Amniotic epithelial cell (primary cell): ENCODE data around the gene INPP4B.
A peak's percentile ranks its signal among the peaks of the same experiment; 100 is the strongest.

Source experiments
- DNase-seq: peaks from one replicate; pipeline ENCODE4 v3.0.0-alpha.2; 2010; ENCODE audit warnings: low read depth

Gene INPP4B

GRCh38 chr4:142846108-142846728 is at the start of gene INPP4B:
TSS of gene INPP4B (minus strand) at chr4:142846301.
- peak; percentile 53 for DNase-seq

GRCh38 chr4:142893012-142893411 is 46.9 kb upstream of the INPP4B start:
- no peak for DNase-seq

- DNase-seq = no peak
These were observed 40.5 kb upstream of the INPP4B start for GRCh38 chr4:142886566-142886965.

- no peak for DNase-seq
These were observed 37.1 kb upstream of the INPP4B start for GRCh38 chr4:142883040-142883832.

GRCh38 chr4:142882159-142882558 is 36.1 kb upstream of the INPP4B start:
- no peak for DNase-seq

GRCh38 chr4:142881331-142881730 is 35.2 kb upstream of the INPP4B start:
- no peak for DNase-seq

- no peak for DNase-seq
These were observed 29.0 kb upstream of the INPP4B start for GRCh38 chr4:142875117-142875516.

- no peak for DNase-seq
These were observed 28.6 kb upstream of the INPP4B start for GRCh38 chr4:142874684-142875083.

GRCh38 chr4:142866685-142867084 is 20.6 kb upstream of the INPP4B start:
- no peak for DNase-seq

- DNase-seq = no peak
These were observed 15.2 kb upstream of the INPP4B start for GRCh38 chr4:142861351-142861750.

- DNase-seq = no peak
These were observed 12.9 kb upstream of the INPP4B start for GRCh38 chr4:142858965-142859364.

- no peak for DNase-seq
These were observed 12.3 kb upstream of the INPP4B start for GRCh38 chr4:142858446-142858845.

GRCh38 chr4:142856576-142856975 is 10.5 kb upstream of the INPP4B start:
- no peak for DNase-seq

- DNase-seq = no peak
These were observed 4.4 kb upstream of the INPP4B start for GRCh38 chr4:142850478-142850877.

- peak; percentile 11 for DNase-seq
These were observed 862 bp upstream of the INPP4B start for GRCh38 chr4:142846729-142847596.

- DNase-seq = no peak
These were observed 601 bp downstream of the INPP4B start for GRCh38 chr4:142845293-142846107.

GRCh38 chr4:142844782-142845181 is 1.3 kb downstream of the INPP4B start:
- no peak for DNase-seq

GRCh38 chr4:142840516-142841123 is 5.5 kb downstream of the INPP4B start:
- peak; percentile 51 for DNase-seq

- no peak for DNase-seq
These were observed 7.3 kb downstream of the INPP4B start for GRCh38 chr4:142838778-142839177.

- no peak for DNase-seq
These were observed 14.1 kb downstream of the INPP4B start for GRCh38 chr4:142832022-142832421.

- no peak for DNase-seq
These were observed 19.4 kb downstream of the INPP4B start for GRCh38 chr4:142826503-142827241.
